ENCODE results near the gene ARID3C. TPM values are rescaled to one million over a fixed set of nuclear protein-coding genes. Genes with fewer than 3 reads are reported as not detected.

The ARID3C gene
- polyA plus RNA-seq, 2 of the 4 experiments (the other 2 are of a cell fraction), result 0.09 to 0.12 TPM

DNA sequence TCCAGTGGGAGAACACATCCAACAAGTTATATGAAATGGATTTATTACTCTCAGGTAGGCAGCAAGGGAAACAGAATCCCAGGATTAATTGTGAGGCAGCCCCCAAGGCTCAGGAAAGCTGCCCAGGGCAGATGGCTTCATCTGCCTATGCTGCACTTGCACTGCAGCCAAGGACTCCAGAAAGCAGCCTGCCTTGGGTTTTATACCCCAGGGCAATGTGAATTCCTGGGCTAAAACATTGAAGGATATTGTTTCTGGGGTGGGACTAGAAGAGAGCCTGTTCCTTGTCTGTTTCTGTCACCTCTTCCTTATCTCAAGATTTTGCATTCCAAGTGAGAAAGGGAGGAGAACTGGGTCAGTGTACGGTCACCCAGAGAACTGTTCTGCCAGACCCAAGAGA lies 42.4 kb upstream of the ARID3C start (continued):
- TF ChIP-seq, protein P1, sequence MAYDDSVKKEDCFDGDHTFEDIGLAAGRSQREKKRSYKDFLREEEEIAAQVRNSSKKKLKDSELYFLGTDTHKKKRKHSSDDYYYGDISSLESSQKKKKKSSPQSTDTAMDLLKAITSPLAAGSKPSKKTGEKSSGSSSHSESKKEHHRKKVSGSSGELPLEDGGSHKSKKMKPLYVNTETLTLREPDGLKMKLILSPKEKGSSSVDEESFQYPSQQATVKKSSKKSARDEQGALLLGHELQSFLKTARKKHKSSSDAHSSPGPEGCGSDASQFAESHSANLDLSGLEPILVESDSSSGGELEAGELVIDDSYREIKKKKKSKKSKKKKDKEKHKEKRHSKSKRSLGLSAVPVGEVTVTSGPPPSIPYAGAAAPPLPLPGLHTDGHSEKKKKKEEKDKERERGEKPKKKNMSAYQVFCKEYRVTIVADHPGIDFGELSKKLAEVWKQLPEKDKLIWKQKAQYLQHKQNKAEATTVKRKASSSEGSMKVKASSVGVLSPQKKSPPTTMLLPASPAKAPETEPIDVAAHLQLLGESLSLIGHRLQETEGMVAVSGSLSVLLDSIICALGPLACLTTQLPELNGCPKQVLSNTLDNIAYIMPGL (CRISPR knock-in tag; IDR thresholded peaks at IDR 0.05; ENCODE audit: borderline replicate concordance), result no peak
- TF ChIP-seq ZNF302 (CRISPR knock-in tag; IDR thresholded peaks at IDR 0.05), result no peak
- TF ChIP-seq RARB (CRISPR knock-in tag; IDR thresholded peaks at IDR 0.05), result no peak
- no peak for TF ChIP-seq CBX8 (IDR thresholded peaks at IDR 0.05)
- TF ChIP-seq FOSB (CRISPR knock-in tag; IDR thresholded peaks at IDR 0.05), result no peak
- TF ChIP-seq, protein P2, sequence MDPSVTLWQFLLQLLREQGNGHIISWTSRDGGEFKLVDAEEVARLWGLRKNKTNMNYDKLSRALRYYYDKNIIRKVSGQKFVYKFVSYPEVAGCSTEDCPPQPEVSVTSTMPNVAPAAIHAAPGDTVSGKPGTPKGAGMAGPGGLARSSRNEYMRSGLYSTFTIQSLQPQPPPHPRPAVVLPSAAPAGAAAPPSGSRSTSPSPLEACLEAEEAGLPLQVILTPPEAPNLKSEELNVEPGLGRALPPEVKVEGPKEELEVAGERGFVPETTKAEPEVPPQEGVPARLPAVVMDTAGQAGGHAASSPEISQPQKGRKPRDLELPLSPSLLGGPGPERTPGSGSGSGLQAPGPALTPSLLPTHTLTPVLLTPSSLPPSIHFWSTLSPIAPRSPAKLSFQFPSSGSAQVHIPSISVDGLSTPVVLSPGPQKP (IDR thresholded peaks at IDR 0.05; ENCODE audit: low read depth, low read length), result no peak
- TF ChIP-seq CBX2 (IDR thresholded peaks at IDR 0.05; ENCODE audit: borderline replicate concordance, low read depth), result no peak
- TF ChIP-seq, protein P3, sequence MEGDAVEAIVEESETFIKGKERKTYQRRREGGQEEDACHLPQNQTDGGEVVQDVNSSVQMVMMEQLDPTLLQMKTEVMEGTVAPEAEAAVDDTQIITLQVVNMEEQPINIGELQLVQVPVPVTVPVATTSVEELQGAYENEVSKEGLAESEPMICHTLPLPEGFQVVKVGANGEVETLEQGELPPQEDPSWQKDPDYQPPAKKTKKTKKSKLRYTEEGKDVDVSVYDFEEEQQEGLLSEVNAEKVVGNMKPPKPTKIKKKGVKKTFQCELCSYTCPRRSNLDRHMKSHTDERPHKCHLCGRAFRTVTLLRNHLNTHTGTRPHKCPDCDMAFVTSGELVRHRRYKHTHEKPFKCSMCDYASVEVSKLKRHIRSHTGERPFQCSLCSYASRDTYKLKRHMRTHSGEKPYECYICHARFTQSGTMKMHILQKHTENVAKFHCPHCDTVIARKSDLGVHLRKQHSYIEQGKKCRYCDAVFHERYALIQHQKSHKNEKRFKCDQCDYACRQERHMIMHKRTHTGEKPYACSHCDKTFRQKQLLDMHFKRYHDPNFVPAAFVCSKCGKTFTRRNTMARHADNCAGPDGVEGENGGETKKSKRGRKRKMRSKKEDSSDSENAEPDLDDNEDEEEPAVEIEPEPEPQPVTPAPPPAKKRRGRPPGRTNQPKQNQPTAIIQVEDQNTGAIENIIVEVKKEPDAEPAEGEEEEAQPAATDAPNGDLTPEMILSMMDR (IDR thresholded peaks at IDR 0.05), result no peak
- TF ChIP-seq HOXA7 (CRISPR knock-in tag; IDR thresholded peaks at IDR 0.05), result no peak
- TF ChIP-seq PHF8 (IDR thresholded peaks at IDR 0.05; ENCODE audit: borderline replicate concordance, low read depth), result no peak
- TF ChIP-seq KDM1A (IDR thresholded peaks at IDR 0.05; ENCODE audit: low read depth), result no peak
- TF ChIP-seq MAFK (IDR thresholded peaks at IDR 0.05; ENCODE audit: partially characterized antibody), result no peak
- no peak for TF ChIP-seq FOXS1 (CRISPR knock-in tag; IDR thresholded peaks at IDR 0.05)
- no peak for TF ChIP-seq HOXB13 (CRISPR knock-in tag; IDR thresholded peaks at IDR 0.05; ENCODE audit: low read depth)

DNA sequence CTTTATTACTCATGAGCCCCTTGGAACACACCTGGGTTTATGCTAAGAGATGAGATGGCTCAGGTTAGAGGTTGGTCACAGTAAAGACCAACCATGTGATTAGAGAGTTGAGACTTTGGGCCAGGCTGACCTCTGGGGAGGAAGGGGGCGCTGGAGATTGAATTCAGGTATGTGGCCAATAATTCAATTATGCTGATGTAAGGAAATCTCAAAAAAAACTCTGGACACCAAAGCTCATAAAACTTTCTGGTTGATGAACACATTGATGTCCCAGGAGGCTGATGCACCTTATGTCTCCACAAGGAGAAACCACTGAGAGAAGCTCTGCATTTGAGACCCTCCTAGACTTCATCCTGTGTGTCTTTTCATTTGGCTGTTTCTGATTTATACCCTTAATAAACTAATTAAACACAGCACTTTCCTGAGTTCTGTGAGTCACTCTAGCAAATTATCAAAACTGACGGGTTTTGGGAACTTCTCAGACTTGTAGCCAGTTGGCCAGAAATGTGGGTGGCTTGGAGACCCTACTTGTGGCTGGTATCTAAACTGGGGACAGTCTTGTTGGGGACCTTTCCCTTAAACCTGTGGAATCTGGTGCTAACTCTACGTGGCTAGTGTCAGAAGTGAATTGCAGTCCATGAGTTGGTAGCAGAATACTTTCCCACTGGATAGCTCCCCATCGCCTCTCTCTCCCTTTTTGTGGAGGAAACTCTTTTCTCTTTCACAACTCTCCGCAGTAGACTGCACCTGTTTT lies 41.1 kb upstream of the ARID3C start:
- Histone ChIP-seq H3K27ac (no peak overlapping the region), H3K4me1 (peaks cover under 1% of the 10 kb centered on the region; the same call in 2 of the 3 replicates), H3K9me3 (0 out of 3 replicates have a peak, but pooled peaks cover 4% of the 10 kb centered on the region), H3K4me2 (no peak overlapping the region), H3K4me3 (no peak overlapping the region)
- ChIA-PET CTCF (interaction anchor here (0.8 to 3.8 kb wide), 5 partner anchors 9 to 36 kb away, joined by 3 to 23 read pairs (median 5); no protein-coding TSS in a partner anchor), POLR2A (no interaction called here)
- DNase-seq (ENCODE audit: low read depth in 1 of 2, low spot score in 1 of 2) (no peak), ATAC-seq (no peak), FAIRE-seq (no peak)
- TF ChIP-seq RNF2 (IDR thresholded peaks at IDR 0.05; ENCODE audit: borderline replicate concordance, low read depth) (no peak), MAFK (IDR thresholded peaks at IDR 0.05; ENCODE audit: partially characterized antibody) (peak; percentile 87)
- 80% methylated on average over 5 of the region's 5 CpGs for WGBS (ENCODE audit: missing lambda C conversion rate)

DNA sequence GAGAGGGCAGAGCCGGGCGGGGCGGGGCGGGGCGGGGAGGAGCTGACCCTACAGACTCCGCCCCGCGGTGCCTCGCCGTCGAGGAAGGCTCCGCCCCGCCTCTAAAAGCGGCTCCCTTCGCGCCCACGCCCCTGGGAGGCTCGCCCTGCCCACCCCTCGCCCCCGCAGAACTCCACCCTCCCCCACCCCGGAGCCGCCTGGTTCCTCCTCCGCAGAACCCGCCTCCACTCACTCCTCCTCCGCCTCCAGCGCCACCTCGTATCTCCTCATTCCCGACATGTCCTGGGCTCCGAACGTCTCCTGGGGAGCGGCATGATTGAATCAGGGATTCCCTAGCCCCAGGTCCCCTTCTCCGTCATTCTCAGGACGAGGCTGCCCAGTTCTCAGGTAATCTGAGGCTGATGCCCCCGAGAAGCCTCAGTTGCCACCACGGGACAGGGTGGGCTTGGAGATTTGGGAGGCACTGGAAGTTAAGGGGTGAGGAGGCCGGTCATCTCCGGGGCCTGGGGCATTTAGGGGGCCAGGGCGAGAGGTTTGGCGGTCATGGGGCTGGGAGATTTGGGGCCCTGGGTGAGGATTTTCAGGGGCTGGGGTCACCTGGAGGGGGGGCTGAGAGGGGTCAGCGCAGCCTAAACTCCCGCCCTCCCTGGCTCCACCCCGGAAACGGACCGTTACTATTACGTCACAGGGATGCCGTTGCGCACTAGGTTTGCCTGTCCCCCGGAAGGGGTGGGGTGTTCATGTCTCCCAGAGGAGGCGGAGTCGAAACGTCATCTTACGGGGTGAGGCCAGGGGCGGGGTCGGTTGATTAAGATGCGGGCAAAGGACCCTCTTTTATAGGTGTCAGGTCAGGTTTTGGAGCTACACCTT lies 36.8 kb upstream of the ARID3C start:
- FAIRE-seq (peak; percentile 28), DNase-seq (ENCODE audit: low read depth in 1 of 2, low spot score in 1 of 2) (peak; percentile 95 to 99), ATAC-seq (peak; percentile 79 to 86)
- WGBS (ENCODE audit: missing lambda C conversion rate), result under 1% methylated on average over 26 of the region's 55 CpGs
- peak overlapping the region; percentile 96 for H3K4me2 ChIP-seq
- peak overlapping the region; percentile 93 for H3K4me3 ChIP-seq
- POLR2A ChIA-PET, result interaction anchor here (0.6 to 1.3 kb wide), 6 partner anchors 14 to 1380 kb away, joined by 3 to 6 read pairs (median 5); partner anchors contain the start of genes GALT and IL11RA
- H3K27ac ChIP-seq, result peak overlapping the region; percentile 96 to 97
- CTCF ChIA-PET, result interaction anchor here (1.2 to 12.1 kb wide), 11 partner anchors 9 to 332 kb away, joined by 3 to 288 read pairs (median 4); partner anchors contain the start of genes GALT, IL11RA and SIGMAR1
- 0 out of 3 replicates have a peak, but pooled peaks cover 4% of the 10 kb centered on the region for H3K9me3 ChIP-seq
- peaks cover 8% of the 10 kb centered on the region for H3K4me1 ChIP-seq
- TF ChIP-seq ZC3H11A (IDR thresholded peaks at IDR 0.05) (no peak), MAZ (IDR thresholded peaks at IDR 0.05; ENCODE audit: borderline replicate concordance, low read depth, low read length) (peak; percentile 79; the same call in 1 of the 2 replicates), CHD2 (IDR thresholded peaks at IDR 0.05; ENCODE audit: low read length, partially characterized antibody) (peak; percentile 8), FOXS1 (CRISPR knock-in tag; IDR thresholded peaks at IDR 0.05) (no peak), RARB (CRISPR knock-in tag; IDR thresholded peaks at IDR 0.05) (0 out of 2 replicates have a peak, but pooled peaks have one; percentile 15), JUN (IDR thresholded peaks at IDR 0.05) (peak in 1 of 2 experiments; percentile 77; a peak in 3 of 5 replicates), EHMT2 (IDR thresholded peaks at IDR 0.05; ENCODE audit: low read depth) (no peak)
- TF ChIP-seq, protein P4, sequence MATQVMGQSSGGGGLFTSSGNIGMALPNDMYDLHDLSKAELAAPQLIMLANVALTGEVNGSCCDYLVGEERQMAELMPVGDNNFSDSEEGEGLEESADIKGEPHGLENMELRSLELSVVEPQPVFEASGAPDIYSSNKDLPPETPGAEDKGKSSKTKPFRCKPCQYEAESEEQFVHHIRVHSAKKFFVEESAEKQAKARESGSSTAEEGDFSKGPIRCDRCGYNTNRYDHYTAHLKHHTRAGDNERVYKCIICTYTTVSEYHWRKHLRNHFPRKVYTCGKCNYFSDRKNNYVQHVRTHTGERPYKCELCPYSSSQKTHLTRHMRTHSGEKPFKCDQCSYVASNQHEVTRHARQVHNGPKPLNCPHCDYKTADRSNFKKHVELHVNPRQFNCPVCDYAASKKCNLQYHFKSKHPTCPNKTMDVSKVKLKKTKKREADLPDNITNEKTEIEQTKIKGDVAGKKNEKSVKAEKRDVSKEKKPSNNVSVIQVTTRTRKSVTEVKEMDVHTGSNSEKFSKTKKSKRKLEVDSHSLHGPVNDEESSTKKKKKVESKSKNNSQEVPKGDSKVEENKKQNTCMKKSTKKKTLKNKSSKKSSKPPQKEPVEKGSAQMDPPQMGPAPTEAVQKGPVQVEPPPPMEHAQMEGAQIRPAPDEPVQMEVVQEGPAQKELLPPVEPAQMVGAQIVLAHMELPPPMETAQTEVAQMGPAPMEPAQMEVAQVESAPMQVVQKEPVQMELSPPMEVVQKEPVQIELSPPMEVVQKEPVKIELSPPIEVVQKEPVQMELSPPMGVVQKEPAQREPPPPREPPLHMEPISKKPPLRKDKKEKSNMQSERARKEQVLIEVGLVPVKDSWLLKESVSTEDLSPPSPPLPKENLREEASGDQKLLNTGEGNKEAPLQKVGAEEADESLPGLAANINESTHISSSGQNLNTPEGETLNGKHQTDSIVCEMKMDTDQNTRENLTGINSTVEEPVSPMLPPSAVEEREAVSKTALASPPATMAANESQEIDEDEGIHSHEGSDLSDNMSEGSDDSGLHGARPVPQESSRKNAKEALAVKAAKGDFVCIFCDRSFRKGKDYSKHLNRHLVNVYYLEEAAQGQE (IDR thresholded peaks at IDR 0.05), result no peak; the same call in 1 of the 2 replicates

Measured in A549 (cell line).